Trophoblast cell (in vitro differentiated cells and primary cell): ENCODE results near the gene JOSD2.
A peak's percentile ranks its signal among the peaks of the same experiment; 100 is the strongest.
"Not testable (repeated sequence)": the region's sequence is repeated elsewhere in the genome, so short reads cannot be mapped to it uniquely, and the experiment has no call there.

ENCODE experiments used
- DNase-seq, 2 donors: peaks; one replicate each; pipeline ENCODE4 v3.0.0-alpha.2; 2016
- H2AFZ ChIP-seq: 2 replicates; pipeline ENCODE4 v1.6.1; 2013; ENCODE audit warnings: low read length, moderate library complexity, mild to moderate bottlenecking; ENCODE audit not compliant: insufficient read depth, poor library complexity
- H2AK5ac ChIP-seq: 2 replicates; pipeline ENCODE4 v1.6.1; 2013; ENCODE audit warnings: mild to moderate bottlenecking, low read length
- H2BK120ac ChIP-seq: 2 replicates; pipeline ENCODE4 v1.6.1; 2013; ENCODE audit warnings: low read length, mild to moderate bottlenecking, moderate library complexity; ENCODE audit not compliant: insufficient read depth, poor library complexity
- H2BK12ac ChIP-seq: 2 replicates; pipeline ENCODE4 v1.6.1; 2013; ENCODE audit warnings: mild to moderate bottlenecking, low read length, moderate library complexity
- H2BK5ac ChIP-seq: 2 replicates; pipeline ENCODE4 v1.6.1; 2013; ENCODE audit warnings: low read length, low read depth, moderate library complexity, mild to moderate bottlenecking; ENCODE audit not compliant: poor library complexity
- H3K14ac ChIP-seq: 2 replicates; pipeline ENCODE4 v1.6.1; 2013; ENCODE audit warnings: mild to moderate bottlenecking, low read length
- H3K18ac ChIP-seq: 2 replicates; pipeline ENCODE4 v1.6.1; 2013; ENCODE audit warnings: mild to moderate bottlenecking, low read length
- H3K23ac ChIP-seq: 2 replicates; pipeline ENCODE4 v1.6.1; 2013; ENCODE audit warnings: low read length
- H3K27ac ChIP-seq: 2 replicates; pipeline ENCODE4 v1.5.1; 2013; ENCODE audit warnings: low read depth, mild to moderate bottlenecking, inconsistent platforms, low read length, moderate library complexity
- H3K27me3 ChIP-seq: 2 replicates; pipeline ENCODE4 v1.6.1; 2013; ENCODE audit warnings: inconsistent platforms, mild to moderate bottlenecking, low read length, moderate library complexity; ENCODE audit not compliant: insufficient read depth
- H3K36me3 ChIP-seq, 2 experiments: 1 replicate in 1 of 2; 2 replicates in 1 of 2; pipeline ENCODE4 v1.6.1; 2013; ENCODE audit warnings: low read length in 2 of 2, mild to moderate bottlenecking in 2 of 2, moderate library complexity in 1 of 2; ENCODE audit not compliant: insufficient read depth in 2 of 2, control insufficient read depth in 1 of 2
- H3K4ac ChIP-seq: 2 replicates; pipeline ENCODE4 v1.6.1; 2013; ENCODE audit warnings: low read depth, mild to moderate bottlenecking, low read length, moderate library complexity
- H3K4me1 ChIP-seq, 2 experiments: 1 replicate in 1 of 2; 2 replicates in 1 of 2; pipeline ENCODE4 v1.6.1; 2013; ENCODE audit warnings: low read length in 2 of 2, mild to moderate bottlenecking in 2 of 2, moderate library complexity in 1 of 2; ENCODE audit not compliant: insufficient read depth in 2 of 2, control insufficient read depth in 1 of 2
- H3K4me2 ChIP-seq: 2 replicates; pipeline ENCODE4 v1.6.1; 2013; ENCODE audit warnings: inconsistent platforms, mild to moderate bottlenecking, low read length, moderate library complexity
- H3K4me3 ChIP-seq: 2 replicates; pipeline ENCODE4 v1.5.1; 2013; ENCODE audit warnings: mild to moderate bottlenecking, low read depth, low read length, inconsistent platforms
- H3K79me1 ChIP-seq: one replicate; pipeline ENCODE4 v1.6.1; 2013; ENCODE audit warnings: low read length
- H3K79me2 ChIP-seq: 2 replicates; pipeline ENCODE4 v1.6.1; 2013; ENCODE audit warnings: low read length, mild to moderate bottlenecking; ENCODE audit not compliant: control insufficient read depth, insufficient read depth, poor library complexity
- H3K9ac ChIP-seq: 2 replicates; pipeline ENCODE4 v1.6.1; 2013; ENCODE audit warnings: mild to moderate bottlenecking, low read length
- H3K9me3 ChIP-seq: 2 replicates; pipeline ENCODE4 v1.6.1; 2013; ENCODE audit warnings: low read depth, mild to moderate bottlenecking, control low read depth, inconsistent platforms, low read length; ENCODE audit not compliant: insufficient read depth
- H4K12ac ChIP-seq: 2 replicates; pipeline ENCODE4 v1.6.1; 2013; ENCODE audit warnings: low read depth, mild to moderate bottlenecking, low read length, moderate library complexity
- H4K8ac ChIP-seq: 2 replicates; pipeline ENCODE4 v1.6.1; 2013; ENCODE audit warnings: low read depth, mild to moderate bottlenecking, low read length, moderate library complexity
- H4K91ac ChIP-seq: one replicate; pipeline ENCODE4 v1.6.1; 2013; ENCODE audit warnings: low read depth, mild to moderate bottlenecking, low read length, moderate library complexity
- WGBS: extraction: QIAGEN DNeasy Blood & Tissue Kit; methylation state at CpG from one replicate; pipeline ENCODE4 v1.1.7; 2013; ENCODE audit warnings: missing lambda C conversion rate; ENCODE audit not compliant: insufficient read length, insufficient coverage; ENCODE audit errors: extremely low coverage; 5-methylcytosine and 5-hydroxymethylcytosine counted together

Gene JOSD2

DNA sequence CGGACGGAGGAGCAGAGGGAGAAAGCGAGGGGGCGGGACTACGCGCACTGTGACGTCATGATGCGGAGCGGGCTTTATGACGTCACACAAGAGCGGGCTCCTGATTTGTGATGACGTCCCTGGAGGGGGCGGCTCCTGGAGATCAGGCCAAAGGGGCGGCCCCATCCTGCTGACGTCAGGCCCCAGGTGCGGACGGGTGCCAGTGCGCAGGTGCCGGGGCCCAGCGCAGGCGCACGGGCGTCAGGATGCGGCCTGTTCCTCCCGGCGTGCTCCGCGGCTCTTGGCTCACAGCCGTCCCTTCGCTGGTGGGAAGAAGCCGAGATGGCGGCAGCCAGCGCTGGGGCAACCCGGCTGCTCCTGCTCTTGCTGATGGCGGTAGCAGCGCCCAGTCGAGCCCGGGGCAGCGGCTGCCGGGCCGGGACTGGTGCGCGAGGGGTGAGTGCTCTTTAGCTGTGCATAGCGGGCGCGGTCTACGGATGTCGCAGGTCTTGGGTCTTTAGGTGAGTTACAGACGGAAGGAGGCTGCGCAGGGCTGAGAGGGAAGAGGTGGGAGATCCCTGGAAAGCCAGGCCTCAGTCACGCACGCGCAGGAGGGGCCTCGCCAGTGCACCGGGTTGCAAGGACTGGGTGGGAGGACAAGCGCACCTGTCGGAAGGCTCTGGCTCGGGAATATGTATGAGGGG lies 34.6 kb downstream of the JOSD2 start, which contains the start of the genes EMC10 and GARIN5A:
Gene EMC10 (plus strand): TSS at position 284 of the 683 bp plus-strand sequence. CDS start 38 bp downstream, at position 322.
Gene GARIN5A (minus strand): TSS at position 625 of the 683 bp plus-strand sequence. CDS start 460 bp downstream, at position 165.
- H3K79me1 ChIP-seq: peaks cover 3% of the 10 kb centered on the region
- peak within 1 kb of the TSS; percentile 96 for H4K12ac ChIP-seq
- DNase-seq: peak; percentile 96 to 98
- peak within 1 kb of the TSS; percentile 65 for H2BK5ac ChIP-seq
- H2BK12ac ChIP-seq: no peak within 1 kb of the TSS
- peak within 1 kb of the TSS; percentile 82 for H3K27ac ChIP-seq
- H3K9ac ChIP-seq: peak within 1 kb of the TSS; percentile 89
- H3K79me2 ChIP-seq: peaks cover 5% of the 10 kb centered on the region
- peaks cover 4% of the 10 kb centered on the region for H3K9me3 ChIP-seq
- H3K36me3 ChIP-seq: peaks cover 32 to 33% of the 10 kb centered on the region in 2 experiments
- H2AK5ac ChIP-seq: peak within 1 kb of the TSS; percentile 58
- peak within 1 kb of the TSS; percentile 88 for H3K18ac ChIP-seq
- peak within 1 kb of the TSS; percentile 97 for H3K14ac ChIP-seq
- H3K4me3 ChIP-seq: peak within 1 kb of the TSS; percentile 83
- no CpG with 5 or more reads among the region's 58 CpGs for WGBS
- no peak within 1 kb of the TSS for H3K23ac ChIP-seq
- no peaks in the 10 kb centered on the region for H3K27me3 ChIP-seq
- peak within 1 kb of the TSS; percentile 91 for H2AFZ ChIP-seq
- H4K91ac ChIP-seq: peak within 1 kb of the TSS; percentile 93
- peak within 1 kb of the TSS; percentile 98 for H4K8ac ChIP-seq
- peaks cover 3 to 13% of the 10 kb centered on the region in 2 experiments for H3K4me1 ChIP-seq
- peak within 1 kb of the TSS; percentile 73 for H3K4ac ChIP-seq
- peak within 1 kb of the TSS; percentile 78 for H3K4me2 ChIP-seq
- peak within 1 kb of the TSS; percentile 69 for H2BK120ac ChIP-seq

DNA sequence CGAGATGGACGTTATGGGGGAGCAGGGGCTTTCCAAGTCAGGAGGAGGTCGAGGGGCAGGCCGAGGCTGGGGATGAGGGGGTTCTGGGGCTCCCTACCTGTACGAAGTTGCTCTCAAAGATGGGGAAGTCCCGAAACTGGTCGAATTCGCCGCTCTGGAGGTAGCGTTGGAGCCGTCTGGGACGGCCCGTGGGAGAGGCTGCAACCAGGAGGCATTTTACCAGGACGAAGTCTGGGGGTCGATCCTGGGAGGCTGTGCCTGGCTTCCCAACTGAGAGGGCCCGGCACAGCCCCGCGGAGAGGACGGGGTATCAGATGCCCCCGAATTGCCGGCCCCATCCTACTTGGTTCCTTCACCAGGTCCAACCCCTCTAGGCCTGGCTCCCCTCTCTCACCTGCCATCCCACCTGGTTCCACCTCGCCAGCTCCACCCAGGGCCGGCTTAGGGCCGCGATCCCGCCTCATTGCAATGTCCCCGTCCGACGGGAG lies 35.2 kb downstream of the JOSD2 start:
- H3K23ac ChIP-seq: no peak overlapping the region
- H3K27ac ChIP-seq: no peak overlapping the region
- no peak overlapping the region for H3K14ac ChIP-seq
- H3K4me1 ChIP-seq: peaks cover 3 to 13% of the 10 kb centered on the region in 2 experiments
- H2BK5ac ChIP-seq: no peak overlapping the region
- H2BK12ac ChIP-seq: no peak overlapping the region
- peak overlapping the region; percentile 78 for H3K4me2 ChIP-seq
- no peak overlapping the region for H3K4ac ChIP-seq
- H3K79me2 ChIP-seq: peaks cover 5% of the 10 kb centered on the region
- H3K9ac ChIP-seq: no peak overlapping the region
- H2AFZ ChIP-seq: peak overlapping the region; percentile 68
- no peaks in the 10 kb centered on the region for H3K27me3 ChIP-seq
- no peak for DNase-seq
- H4K8ac ChIP-seq: peak overlapping the region; percentile 96
- no peak overlapping the region for H2BK120ac ChIP-seq
- H3K9me3 ChIP-seq: peaks cover 4% of the 10 kb centered on the region
- peak overlapping the region; percentile 59 for H4K91ac ChIP-seq
- H2AK5ac ChIP-seq: peak overlapping the region; percentile 58
- WGBS: no CpG with 5 or more reads among the region's 29 CpGs
- H3K18ac ChIP-seq: peak overlapping the region; percentile 74
- H4K12ac ChIP-seq: no peak overlapping the region
- H3K36me3 ChIP-seq: peaks cover 26 to 27% of the 10 kb centered on the region in 2 experiments
- peak overlapping the region; percentile 55 for H3K4me3 ChIP-seq
- peaks cover 3% of the 10 kb centered on the region for H3K79me1 ChIP-seq

DNA sequence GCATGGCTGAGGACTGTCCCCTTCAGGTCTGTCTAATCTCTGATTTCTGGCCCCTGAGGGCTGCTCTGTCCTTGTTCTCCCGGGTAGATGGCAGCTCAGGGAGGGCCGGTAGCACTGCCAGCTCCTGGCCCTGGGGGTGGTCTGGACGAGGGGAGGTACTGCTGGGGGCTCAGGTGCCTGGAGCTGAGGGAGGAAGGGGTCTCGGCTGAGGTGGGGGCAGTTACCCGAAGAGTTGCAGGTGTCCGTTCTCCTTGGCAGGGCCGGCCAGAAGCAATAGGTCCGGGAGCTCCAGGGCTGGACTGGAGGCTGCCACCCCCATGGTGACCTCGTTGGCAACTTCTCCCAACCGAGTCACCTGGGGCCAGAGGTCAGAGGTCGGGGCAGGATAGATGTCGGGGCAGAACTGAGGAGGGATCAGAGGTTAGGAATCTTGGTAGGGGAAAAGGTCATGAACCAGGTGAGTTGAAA lies 35.9 kb downstream of the JOSD2 start:
- Histone ChIP-seq H3K9ac (no peak overlapping the region), H3K27me3 (no peaks in the 10 kb centered on the region)
- DNase-seq: no peak

DNA sequence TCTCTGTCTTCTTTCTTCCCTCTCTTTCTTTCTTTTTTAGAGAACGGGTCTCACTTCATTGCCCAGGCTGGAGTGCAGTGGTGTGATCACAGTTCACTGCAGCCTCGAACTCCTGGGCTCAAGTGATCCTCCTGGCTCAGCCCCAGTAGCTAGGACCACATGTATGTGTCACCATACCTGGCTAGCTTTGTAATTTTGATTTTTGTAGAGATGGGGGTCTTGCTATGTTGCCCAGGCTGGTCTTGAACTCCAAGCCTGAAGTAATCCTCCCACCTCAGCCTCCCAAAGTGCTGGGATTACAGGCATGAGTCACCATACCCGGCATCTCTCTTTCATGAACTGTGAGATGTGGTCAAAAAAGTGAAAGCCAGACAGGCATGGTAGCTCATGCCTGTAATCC lies 37.7 kb downstream of the JOSD2 start:
- not testable (repeated sequence) for H3K27me3 ChIP-seq, H3K9ac ChIP-seq, H3K36me3 ChIP-seq, H3K79me2 ChIP-seq, H2AFZ ChIP-seq, H2BK5ac ChIP-seq, H3K79me1 ChIP-seq, H3K4me2 ChIP-seq, H3K4ac ChIP-seq, H2AK5ac ChIP-seq, H3K23ac ChIP-seq, H4K12ac ChIP-seq, H2BK120ac ChIP-seq, H4K91ac ChIP-seq, H3K27ac ChIP-seq, DNase-seq, H3K18ac ChIP-seq, H3K4me3 ChIP-seq, H3K14ac ChIP-seq, H4K8ac ChIP-seq, H2BK12ac ChIP-seq, H3K9me3 ChIP-seq
- no CpG with 5 or more reads among the region's 3 CpGs for WGBS
- H3K4me1 ChIP-seq: peaks cover 3 to 13% of the 10 kb centered on the region in 2 experiments

More for the DNA sequence above, 35.9 kb downstream of the JOSD2 start:
- Histone ChIP-seq H3K27ac (no peak overlapping the region), H4K91ac (no peak overlapping the region), H3K79me1 (peaks cover 3% of the 10 kb centered on the region), H3K18ac (no peak overlapping the region), H3K9me3 (peaks cover 4% of the 10 kb centered on the region), H3K4me3 (no peak overlapping the region), H4K12ac (no peak overlapping the region), H2AFZ (no peak overlapping the region), H2AK5ac (no peak overlapping the region), H3K36me3 (peaks cover 20% of the 10 kb centered on the region in 2 experiments), H3K4me1 (peaks cover 3 to 13% of the 10 kb centered on the region in 2 experiments), H2BK12ac (no peak overlapping the region), H3K79me2 (peaks cover 5% of the 10 kb centered on the region), H3K4ac (no peak overlapping the region), H4K8ac (no peak overlapping the region), H2BK120ac (no peak overlapping the region), H3K23ac (no peak overlapping the region), H3K14ac (no peak overlapping the region), H3K4me2 (no peak overlapping the region), H2BK5ac (no peak overlapping the region)
- no CpG with 5 or more reads among the region's 12 CpGs for WGBS
